GM21515 (cell line): Measurements from ENCODE around the gene PSMG4.
"Not testable (repeated sequence)": the region's sequence is repeated elsewhere in the genome, so short reads cannot be mapped to it uniquely, and the experiment has no call there.

Experiments used
- ATAC-seq: cut with Tn5 transposase; IDR thresholded peaks from one replicate; pipeline ENCODE4 v1.9.1; 2021; ENCODE audit not compliant: unreplicated experiment

The PSMG4 gene

DNA sequence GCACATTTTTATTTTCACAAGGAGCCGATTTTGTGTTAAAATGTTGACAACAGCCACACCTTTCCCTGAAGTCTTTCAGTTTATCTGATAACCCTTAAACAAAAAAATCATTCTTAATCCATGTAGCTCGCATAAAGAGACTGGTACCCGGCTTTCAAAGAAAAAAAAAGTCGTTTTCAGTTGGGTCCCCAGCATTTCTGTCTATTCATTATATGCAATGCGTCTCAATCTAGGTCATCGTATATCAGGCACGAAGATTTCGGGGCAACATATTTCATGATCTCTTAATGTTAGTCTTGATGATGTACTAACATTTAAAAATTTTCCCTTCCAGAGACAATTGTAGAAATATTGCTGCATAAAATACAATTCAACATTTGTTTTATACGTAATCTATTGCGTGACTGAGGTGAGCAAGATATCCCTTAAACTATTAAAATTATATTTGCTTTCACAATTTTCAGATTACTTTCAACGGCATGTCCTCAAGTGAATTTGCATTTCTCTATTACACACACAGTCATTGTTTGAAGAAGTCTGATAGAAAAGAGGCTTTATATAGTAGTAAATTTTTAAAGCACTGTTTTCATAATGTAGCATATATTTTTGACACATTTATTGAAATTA, 28.4 kb upstream of the PSMG4 start:
- no peak for ATAC-seq

DNA sequence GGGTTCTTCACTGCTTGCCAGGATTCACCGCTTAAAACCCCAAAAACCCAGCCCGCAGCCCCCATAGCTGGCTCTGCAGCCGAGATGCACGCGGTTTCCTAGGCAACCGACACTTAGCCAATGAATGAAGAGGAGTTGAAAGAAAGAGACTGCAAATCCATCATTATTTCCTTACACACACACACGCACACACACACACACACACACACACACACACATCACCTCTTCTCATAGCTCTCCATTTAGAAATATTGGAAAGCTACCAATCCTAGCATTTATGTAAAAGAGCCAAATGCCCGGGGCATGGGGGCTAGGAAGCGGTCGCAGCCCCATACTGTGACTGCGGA, 27.9 kb upstream of the PSMG4 start:
- ATAC-seq, result no peak

DNA sequence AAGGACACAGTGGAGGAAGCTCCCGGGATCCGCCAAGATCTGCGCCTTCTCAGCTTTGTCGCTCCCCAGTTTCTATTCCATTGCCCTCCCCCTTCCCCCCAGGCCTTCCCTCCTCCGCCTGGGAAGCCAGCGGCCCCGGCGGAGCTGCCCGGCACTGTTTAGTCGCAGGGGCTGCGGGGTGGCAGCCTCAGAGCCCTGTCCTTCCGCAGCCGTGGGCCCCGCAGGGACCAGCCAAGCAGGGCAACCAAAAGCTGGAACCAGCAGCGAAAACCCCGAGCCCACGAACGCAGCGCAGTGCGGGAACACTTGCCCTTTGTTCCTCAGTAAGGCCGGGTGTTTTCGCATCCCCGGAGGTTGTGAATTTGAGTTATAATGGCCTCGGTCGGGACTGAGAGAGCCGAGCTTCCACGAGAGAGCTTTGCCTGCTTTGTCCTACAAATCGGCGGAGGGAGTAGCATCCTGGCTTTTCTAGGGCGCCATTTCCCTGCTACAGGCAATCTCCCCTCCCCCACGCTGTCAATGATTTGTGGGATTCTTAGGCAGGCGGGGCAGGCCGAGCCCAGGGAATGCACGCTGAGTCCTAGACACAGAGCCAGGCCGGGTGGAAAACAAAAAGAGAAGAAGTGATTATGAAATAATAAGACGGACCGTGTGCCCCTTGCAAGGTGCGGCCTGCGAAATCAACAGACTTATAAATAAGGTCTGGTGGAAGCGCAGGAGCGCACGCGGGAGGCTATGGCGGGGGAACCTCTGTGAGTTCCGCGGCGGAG, 27.3 kb upstream of the PSMG4 start:
- no peak for ATAC-seq

DNA sequence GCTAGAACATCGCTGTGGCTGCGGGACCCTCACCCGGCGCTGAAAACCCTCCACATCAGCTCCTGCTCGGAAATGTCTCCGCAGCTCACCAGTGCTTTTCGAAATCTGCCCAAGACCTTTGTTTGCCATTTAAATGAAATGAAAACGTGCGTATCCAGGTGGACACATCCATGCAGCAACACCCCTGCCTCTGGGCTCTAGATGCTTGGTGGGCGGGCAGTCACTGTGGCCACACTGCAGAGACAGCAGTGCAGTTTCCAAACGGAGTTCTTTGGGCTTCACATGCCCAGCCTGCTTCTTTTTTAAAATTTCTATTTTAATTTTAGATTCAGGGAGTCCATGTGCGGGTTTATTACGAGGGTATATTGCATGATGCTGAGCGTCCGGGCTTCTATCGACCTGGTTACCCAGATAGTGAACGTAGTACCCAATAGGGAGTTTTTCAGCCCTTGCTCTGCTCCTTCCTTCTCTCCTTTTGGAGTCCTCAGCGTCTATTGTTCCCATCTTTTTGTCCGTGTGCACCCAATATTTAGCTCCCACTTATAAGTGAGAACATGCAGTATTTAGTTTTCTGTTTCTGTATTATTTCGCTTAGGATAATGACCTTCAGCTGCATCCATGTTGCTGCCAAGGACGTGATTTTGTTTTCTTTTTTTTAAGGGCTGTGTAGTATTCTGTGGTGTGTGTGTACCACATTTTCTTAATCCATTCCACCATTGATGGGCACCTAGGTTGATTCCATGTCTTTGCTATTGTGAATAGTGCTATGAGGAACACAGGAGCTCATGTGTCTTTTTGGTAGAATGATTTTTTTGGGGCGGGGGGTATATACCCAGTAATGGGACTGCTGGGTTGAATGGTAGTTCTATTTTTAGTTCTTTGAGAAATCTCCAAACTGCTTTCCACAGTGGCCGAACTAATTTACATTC, 26.5 kb upstream of the PSMG4 start:
- ATAC-seq, result no peak

GRCh38 chr6:3233321-3233720, 25.4 kb upstream of the PSMG4 start:
- no peak for ATAC-seq

GRCh38 chr6:3233904-3234303, 24.8 kb upstream of the PSMG4 start:
- no peak for ATAC-seq

GRCh38 chr6:3235486-3235885, 23.3 kb upstream of the PSMG4 start:
- no peak for ATAC-seq

DNA sequence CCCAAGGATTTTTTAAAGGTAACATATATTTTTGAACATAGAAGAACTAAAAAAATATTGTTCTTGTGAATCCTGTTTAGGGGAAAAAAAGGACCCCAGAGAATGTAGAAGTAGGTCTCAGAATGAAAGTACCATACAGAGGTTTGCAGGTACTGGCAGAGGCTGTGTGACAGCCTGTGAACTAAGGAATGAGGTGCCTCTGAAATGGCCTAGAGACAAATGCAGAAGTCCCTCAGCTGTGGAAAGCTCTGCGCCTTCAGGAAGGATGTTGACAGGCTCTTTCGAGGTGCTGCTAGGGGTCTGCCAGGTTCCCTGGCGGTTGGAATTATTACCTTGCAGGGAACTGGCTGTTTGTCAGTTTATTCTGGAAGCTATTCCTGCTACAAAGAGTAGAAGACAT, 22.7 kb upstream of the PSMG4 start:
- no peak for ATAC-seq

DNA sequence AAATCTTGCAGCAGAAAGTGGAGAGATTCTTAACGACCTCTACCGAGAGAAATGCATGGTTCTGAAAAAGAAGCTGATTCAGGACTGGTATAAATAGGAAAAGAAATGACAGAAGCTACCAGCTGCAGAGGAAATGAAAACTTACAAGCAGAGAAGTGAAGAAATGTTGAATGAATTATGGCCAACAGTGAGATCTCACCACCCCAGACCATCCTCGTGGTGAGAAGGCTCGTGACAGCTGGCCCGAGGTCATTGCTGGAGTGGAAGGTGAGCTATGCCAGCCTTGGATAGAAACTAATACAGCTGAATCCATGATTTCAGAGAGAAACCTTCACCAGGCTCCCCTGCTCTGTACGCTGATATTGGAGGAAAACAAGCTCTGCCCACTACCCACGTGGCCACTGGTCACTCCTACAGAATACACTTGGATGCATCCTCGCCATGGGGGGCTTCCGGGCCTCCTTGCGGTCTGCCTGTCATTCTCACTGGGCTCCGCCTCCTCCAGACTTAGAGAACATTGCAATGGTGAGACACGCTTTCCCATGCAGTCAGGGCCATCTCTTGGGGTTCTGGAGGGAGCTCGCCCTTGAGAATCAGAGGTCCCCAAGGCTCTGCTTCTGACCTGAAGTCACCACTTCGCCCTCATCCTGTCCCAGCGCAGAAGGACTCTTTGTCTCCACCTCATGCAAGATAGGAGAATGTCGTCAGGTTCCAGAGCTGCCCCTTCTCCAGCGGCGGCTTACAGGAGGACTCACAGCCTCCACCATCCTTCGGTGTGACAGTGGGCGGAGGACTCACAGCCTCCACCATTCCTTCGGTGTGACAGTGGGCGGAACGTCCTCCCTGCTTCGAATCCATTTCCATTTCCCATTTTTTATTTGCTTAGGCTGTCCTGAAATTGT, 20.7 kb upstream of the PSMG4 start:
- ATAC-seq, result peak; percentile 55

GRCh38 chr6:3239110-3239830, 19.5 kb upstream of the PSMG4 start:
- no peak for ATAC-seq

GRCh38 chr6:3240595-3240994, 18.2 kb upstream of the PSMG4 start:
- no peak for ATAC-seq

- not testable (repeated sequence) for ATAC-seq
Observed at GRCh38 chr6:3241745-3242144, 17.0 kb upstream of the PSMG4 start.

DNA sequence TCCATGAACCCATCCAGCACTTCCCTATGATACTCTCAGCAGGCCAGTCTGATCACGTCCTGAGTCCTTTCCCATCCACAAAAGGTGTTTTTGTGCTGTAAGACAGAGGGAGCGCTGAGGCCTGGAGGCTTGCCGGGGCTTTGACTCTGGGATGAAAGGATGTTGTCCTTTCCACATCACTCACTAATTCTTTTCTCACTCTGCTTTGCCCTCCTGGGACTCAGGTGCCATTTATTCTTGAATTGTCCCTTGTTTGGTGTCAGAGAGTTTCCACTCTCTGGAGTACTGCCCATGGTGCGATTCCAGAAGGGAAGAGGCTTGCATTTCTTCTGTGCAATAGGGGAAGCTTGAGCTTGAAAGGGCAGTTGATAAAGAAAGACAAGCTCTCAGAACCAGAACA, 16.0 kb upstream of the PSMG4 start:
- ATAC-seq, result no peak

DNA sequence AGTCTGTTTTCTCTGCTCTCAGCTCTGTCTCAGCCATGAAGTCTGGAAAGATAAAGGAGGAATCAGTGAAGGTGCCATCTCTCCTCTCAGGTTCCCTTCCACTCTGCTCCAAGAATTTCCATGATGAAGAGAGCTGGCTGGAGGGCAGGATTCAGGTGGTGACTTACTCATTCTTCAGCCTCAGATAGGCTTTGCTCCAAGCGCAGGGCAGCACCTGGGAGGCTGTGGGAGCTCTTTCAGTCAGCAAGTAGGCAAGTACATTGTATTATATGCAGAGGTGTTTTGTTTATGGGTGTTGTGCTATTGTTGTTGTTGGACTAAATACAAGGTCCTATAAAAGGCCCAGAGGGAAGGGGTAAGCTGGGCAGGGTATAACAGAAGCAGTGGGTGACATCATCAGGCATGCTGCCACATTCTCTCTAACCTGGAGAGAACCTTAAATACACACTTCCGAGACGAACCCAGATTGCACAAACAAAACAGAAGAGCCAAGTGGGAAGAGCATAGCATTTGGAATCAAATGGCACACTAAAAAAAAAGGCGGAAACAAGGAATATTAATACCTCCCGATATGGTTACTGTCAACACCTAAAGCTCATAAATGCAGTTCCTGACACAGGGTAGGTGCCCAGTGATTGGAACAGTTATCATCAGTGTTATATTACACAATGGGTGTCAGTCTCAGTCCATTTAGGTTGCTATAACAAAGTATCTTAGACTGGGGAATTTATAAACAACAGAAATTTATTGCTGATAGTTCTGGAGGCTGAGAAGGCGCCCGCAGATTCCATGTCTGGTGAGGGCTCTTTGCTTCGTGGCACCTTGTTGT, 14.5 kb upstream of the PSMG4 start:
- ATAC-seq, result no peak

DNA sequence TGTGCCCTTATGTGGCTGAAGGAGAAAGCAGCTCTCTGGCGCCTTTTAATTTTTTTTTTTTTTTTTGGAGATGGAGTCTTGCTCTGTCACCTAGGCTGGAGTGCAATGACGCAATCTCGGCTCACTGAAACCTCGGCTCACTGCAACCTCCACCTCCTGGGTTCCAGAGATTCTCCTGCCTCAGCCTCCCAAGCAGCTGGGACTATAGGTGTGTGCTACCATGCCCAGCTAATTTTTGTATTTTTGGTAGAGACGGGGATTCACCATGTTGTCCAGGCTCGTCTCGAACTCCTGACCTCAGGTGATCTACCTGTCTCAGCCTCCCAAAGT, 13.9 kb upstream of the PSMG4 start:
- not testable (repeated sequence) for ATAC-seq

GRCh38 chr6:3245216-3245615, 13.5 kb upstream of the PSMG4 start:
- no peak for ATAC-seq

DNA sequence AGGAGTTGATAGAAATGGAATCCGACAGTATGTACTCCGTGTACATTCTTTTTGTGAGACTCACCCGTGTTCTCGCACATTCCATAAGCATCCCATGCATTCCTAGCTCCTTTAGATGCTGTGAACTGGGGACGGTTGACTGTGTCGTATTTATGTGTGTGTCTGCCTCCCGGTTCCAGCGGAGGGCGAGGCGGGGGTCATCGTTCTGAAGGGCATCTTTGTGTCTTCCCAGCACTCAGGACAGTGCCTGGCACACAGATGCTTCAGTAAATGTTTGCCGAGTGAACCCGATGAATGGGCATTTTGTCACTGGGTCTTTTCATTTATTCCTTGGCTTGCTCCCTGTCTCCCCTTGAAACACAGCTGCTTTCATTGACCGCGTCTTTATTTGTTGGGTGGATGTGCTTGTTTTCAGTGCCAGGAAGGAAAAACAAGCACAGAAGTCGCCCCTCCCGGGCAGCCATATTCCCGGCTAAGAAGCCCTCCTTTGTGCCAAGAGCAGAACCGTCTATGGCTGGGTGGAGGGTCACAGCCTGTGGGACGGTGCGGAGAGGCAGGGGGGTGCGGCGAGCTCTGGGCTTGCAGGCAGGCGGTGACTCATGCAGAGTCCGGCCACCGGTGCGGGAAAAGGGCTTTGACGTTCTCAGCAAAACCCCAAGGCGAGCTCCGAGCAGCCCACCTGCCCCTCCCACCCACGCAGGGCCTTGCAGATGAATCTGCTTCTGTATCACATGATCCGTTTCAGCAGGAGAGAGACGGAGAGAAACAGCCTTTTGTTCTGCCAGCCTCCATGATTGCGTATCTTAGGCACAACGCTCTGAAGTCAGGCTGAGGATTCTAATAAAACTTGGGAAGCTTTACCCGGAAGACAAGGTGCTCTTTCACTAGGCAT, 11.2 kb upstream of the PSMG4 start:
- no peak for ATAC-seq

DNA sequence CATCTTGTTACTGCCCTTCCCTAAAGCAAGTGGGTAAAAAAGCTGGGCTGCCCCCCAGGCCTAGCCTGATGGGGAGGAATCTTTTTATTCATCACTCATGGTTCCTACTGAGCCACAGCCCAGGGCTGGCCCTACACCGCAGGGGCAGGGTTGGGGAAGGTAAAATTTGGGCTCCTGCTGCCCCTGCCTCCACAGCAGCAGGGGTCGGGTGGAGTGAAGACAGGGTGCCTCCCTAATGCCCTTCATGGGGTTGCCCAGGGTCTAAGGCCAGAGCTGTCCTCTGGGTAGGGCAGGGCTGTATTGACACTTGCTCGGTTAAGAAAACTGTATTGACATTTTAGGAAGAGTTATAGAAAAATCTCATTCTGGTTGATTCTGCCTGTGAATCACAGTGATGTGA, 8.9 kb upstream of the PSMG4 start:
- ATAC-seq, result no peak
